ENCODE measurements around the gene CEP85L.

GRCh38 chr6:118685823-118686449 is 34.5 kb upstream of the CEP85L start:
- TF ChIP-seq IRF4 (IDR thresholded peaks at IDR 0.05; ENCODE audit: low read depth, low read length) (no peak), CREM (IDR thresholded peaks at IDR 0.05; ENCODE audit: low read depth) (no peak), POLR2A (IDR thresholded peaks at IDR 0.05; ENCODE audit: low read depth, low read length) (no peak), ATF7 (IDR thresholded peaks at IDR 0.05; ENCODE audit: low read depth) (no peak), CTCF (IDR thresholded peaks at IDR 0.05 in 2 of 3, conservative IDR thresholded peaks at IDR 0.05 in 1 of 3; ENCODE audit: control insufficient read depth in 2 of 3, extremely low read depth in 1 of 3, insufficient read depth in 1 of 3, low read depth in 3 of 3, low read length in 3 of 3) (no peak), YY1 (IDR thresholded peaks at IDR 0.05; ENCODE audit: low read depth, low read length) (no peak), ZNF274 (IDR thresholded peaks at IDR 0.05; ENCODE audit: insufficient read depth, insufficient read length) (no peak), RAD21 (IDR thresholded peaks at IDR 0.05; ENCODE audit: insufficient read depth, low read depth, low read length) (no peak), JUND (IDR thresholded peaks at IDR 0.05; ENCODE audit: low read depth, low read length) (no peak)

Data from GM12878 (cell line).